MM.1S (cell line): ENCODE results near the gene TMEM97.

Experiments
- EZH2 ChIP-seq: fragments of 300-600 bp; sonication (generic); optimal IDR thresholded peaks from 2 replicates; pipeline ENCODE3; 2017; ENCODE audit warnings: low read depth, mild to moderate bottlenecking, antibody characterized with exemption, low read length, mixed read lengths
- TF ChIP-seq, protein P1 (sequence below): fragments of 300-600 bp; sonication (generic); IDR thresholded peaks from 2 replicates; pipeline ENCODE4 v1.5.1; 2016; ENCODE audit warnings: antibody characterized with exemption, low read length, mixed read lengths

GRCh38 chr17:28276011-28276410 lies 43.0 kb upstream of the TMEM97 start:
- TF ChIP-seq, protein P1, sequence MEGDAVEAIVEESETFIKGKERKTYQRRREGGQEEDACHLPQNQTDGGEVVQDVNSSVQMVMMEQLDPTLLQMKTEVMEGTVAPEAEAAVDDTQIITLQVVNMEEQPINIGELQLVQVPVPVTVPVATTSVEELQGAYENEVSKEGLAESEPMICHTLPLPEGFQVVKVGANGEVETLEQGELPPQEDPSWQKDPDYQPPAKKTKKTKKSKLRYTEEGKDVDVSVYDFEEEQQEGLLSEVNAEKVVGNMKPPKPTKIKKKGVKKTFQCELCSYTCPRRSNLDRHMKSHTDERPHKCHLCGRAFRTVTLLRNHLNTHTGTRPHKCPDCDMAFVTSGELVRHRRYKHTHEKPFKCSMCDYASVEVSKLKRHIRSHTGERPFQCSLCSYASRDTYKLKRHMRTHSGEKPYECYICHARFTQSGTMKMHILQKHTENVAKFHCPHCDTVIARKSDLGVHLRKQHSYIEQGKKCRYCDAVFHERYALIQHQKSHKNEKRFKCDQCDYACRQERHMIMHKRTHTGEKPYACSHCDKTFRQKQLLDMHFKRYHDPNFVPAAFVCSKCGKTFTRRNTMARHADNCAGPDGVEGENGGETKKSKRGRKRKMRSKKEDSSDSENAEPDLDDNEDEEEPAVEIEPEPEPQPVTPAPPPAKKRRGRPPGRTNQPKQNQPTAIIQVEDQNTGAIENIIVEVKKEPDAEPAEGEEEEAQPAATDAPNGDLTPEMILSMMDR: no peak
- TF ChIP-seq EZH2: no peak
